RWPE1 (cell line): ENCODE results near the gene ECD.

Source experiments
- CTCF ChIA-PET: fragments of 350-600 bp; sonication (Branson Sonifier 250); formaldehyde crosslinking; extraction: SDS; loops from one replicate; lab custom pipeline; 2021; lab: Yijun Ruan, JAX
- POLR2A ChIA-PET: fragments of 400-600 bp; formaldehyde crosslinking; extraction: SDS; loops from one replicate; lab custom pipeline; 2020; ENCODE audit warnings: antibody characterized with exemption; ENCODE audit not compliant: low non-redundant PET; lab: Yijun Ruan, JAX
- DNase-seq: peaks from one replicate; pipeline ENCODE4 v3.0.0; 2012; ENCODE audit warnings: low spot score
- H3K27ac ChIP-seq: fragments of 450-650 bp; 2 replicates; pipeline ENCODE4 v1.5.1; 2017
- CTCF ChIP-seq: fragments of 450-650 bp; conservative IDR thresholded peaks from 2 replicates; pipeline ENCODE4 v1.5.1; 2017; ENCODE audit warnings: low read depth, mild to moderate bottlenecking

ECD gene

GRCh38 chr10:73206385-73206784 is 38.6 kb upstream of the ECD start:
- ChIA-PET CTCF (interaction anchor here (0.6 kb wide), 1 partner anchor 47 kb away, joined by 3 read pairs; no protein-coding TSS in a partner anchor), POLR2A (no interaction called here)
- no peak for DNase-seq
- no peak overlapping the region for H3K27ac ChIP-seq
- TF ChIP-seq CTCF: no peak

- CTCF ChIA-PET: no interaction called here
Measured at GRCh38 chr10:73205890-73206289, 38.1 kb upstream of the ECD start.

GRCh38 chr10:73205081-73205480 is 37.3 kb upstream of the ECD start:
- CTCF ChIA-PET: no interaction called here
- no peak for TF ChIP-seq CTCF
- no peak for DNase-seq
- POLR2A ChIA-PET: interaction anchor here (0.6 kb wide), 1 partner anchor 143 kb away, joined by 9 read pairs; no protein-coding TSS in a partner anchor
- no peak overlapping the region for H3K27ac ChIP-seq

More at GRCh38 chr10:73205890-73206289, 38.1 kb upstream of the ECD start:
- no peak for DNase-seq
- TF ChIP-seq CTCF: no peak
- POLR2A ChIA-PET: no interaction called here
- H3K27ac ChIP-seq: no peak overlapping the region

- POLR2A ChIA-PET: no interaction called here
- CTCF ChIA-PET: interaction anchor here (0.7 kb wide), 1 partner anchor 129 kb away, joined by 3 read pairs; no protein-coding TSS in a partner anchor
- H3K27ac ChIP-seq: no peak overlapping the region
- DNase-seq: no peak
- TF ChIP-seq CTCF: no peak
Measured at GRCh38 chr10:73190188-73190587, 22.4 kb upstream of the ECD start.

DNA sequence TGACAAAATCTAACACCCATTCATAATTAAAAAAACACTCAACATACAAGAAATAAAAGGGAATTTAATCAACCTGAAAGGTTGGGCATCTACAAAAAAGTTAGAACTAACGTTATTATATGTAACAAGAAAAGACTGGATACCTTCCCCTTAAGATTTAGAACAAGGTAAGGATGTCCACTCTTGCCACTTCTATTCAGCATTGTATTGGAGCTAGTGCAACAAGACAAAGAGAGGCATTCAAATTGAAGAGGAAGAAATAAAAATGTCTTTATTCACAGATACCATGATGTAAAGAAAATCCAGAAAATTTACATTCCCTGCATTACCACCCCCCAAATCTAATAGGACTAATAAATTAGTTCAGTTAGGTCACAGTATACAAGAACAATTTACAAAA is 18.5 kb upstream of the ECD start:
- CTCF ChIA-PET: no interaction called here
- POLR2A ChIA-PET: no interaction called here
- H3K27ac ChIP-seq: no peak overlapping the region
- DNase-seq: no peak
- no peak for TF ChIP-seq CTCF

- ChIA-PET POLR2A (no interaction called here), CTCF (interaction anchor here (1.2 kb wide), 1 partner anchor 9 kb away, joined by 3 read pairs; no protein-coding TSS in a partner anchor)
- DNase-seq: no peak
- TF ChIP-seq CTCF: no peak
- H3K27ac ChIP-seq: no peak overlapping the region
Measured at GRCh38 chr10:73183667-73184281, 16.0 kb upstream of the ECD start.
